NCI-H2081 (cell line): ENCODE results near the gene LARP4B.

ENCODE experiments used
- DNase-seq, 2 experiments: peaks; one replicate each; lab custom pipeline; 2025; lab: John Stamatoyannopoulos, UW

The LARP4B gene

DNA sequence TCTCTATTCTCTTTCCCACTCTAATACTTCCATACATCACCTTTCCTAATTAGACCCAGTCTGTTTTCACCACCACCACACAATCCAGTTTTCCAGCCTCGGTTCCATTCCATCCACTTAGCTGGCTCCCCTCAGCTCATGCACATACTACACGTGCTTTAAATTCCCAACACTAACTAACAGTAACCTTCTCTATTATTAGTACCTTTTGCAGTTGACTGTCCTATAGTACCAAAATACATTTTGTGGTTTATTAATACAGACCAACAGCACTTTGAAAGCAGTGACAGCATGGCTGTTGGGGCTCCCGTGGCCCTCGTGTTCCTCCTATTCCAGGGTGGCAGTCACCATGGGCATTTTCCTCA lies 64.9 kb downstream of the LARP4B start:
- no peak for DNase-seq

DNA sequence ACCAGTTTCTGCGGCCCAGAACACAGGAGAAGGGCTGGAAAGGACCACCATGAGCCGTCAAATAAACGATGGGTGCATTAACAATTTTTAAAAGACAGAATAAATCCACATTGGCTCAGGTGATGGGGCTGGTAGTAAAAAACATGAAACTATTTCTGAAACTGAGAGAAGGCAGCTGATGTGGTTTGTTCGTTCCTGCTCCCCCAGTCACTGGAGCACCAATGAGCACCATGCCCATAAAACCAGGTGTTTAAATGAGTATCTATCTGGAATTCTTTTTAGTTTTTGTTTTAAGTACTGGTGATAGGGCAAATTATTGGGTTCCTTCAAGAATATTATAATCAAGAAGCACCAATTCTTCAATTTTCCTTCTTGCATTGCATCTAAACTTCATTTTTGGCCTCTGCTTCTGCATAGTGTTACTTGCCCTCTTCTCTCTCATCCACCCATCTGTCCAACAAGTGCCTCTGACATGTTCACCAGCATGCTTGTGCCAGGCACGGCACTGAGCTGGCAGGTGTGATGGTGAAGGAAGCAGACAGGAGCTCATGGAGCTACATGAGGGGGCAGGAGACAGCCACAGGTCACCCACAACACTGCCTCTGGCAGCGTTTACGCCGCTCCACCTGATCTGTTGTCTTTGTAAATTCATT lies 65.5 kb downstream of the LARP4B start:
- DNase-seq, result no peak

DNA sequence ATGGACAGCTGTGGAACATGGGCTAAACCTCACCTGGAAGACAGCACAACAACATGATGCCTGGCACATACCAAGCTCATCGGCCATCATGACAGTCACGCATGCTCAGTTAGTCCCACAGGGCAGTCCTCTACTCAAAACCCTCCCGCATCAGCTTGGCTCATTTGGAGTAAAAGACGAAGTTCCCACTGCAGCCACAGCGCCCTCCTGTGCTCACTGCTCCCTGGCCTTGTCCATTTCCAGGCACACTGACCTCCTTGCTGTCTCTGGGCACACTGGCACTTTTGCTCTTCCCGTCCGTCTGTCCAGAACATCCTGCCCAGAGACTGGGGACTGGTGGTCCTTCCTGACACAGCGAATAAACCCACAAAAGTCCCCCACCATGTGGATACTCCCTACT lies 66.2 kb downstream of the LARP4B start:
- no peak for DNase-seq

DNA sequence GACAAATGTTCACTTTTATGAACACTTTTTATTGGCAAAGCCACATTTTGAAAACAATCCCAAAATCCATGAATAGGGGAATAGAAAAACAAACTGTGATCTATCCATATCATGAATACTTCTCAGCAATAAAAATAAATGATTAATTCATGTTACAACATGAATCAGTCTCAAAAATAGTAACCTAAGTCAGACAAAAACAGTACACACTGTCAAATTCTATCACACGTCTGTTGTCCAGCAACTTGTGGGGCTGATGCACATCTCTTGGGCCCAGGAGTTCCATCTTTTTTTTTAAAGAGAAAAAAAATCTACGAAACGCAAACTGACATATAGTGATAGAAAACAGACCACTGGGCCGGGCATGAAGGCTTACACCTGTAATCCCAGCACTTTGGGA lies 71.0 kb downstream of the LARP4B start:
- DNase-seq, result no peak

DNA sequence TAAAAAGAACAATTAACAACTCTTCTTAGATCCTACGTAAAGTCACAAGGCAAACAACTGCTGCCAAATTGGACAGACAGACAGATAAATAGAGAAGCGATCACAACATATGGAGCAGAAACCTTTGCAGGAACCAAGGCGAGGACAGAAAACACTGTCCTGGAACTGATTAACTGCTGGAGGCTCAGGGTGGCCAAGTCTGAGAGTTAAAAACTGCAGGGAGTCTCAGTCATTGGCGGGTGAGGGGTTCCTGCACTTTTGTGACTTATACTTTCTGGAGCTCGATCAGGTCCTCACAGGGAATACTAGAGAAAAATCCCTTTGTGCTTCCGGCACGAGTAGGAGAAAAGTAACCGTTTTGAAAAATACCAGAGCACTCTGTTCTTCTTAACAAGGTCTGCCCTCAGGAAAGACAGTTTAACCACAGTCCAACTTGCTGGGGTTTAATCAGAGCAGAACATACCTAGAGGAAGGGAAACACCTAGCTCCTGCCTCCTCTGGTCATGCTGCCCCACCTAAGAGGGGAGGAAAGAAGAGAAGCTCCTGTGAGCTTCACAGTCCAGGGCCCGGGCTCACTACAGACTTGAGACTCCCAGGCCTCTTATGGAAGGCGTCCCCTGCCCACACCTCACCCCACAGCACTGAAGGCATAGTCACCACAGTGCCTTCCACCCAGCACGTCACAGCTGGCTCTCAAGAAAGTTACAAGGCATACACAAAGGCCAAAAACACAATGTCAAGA lies 74.9 kb downstream of the LARP4B start:
- no peak for DNase-seq

DNA sequence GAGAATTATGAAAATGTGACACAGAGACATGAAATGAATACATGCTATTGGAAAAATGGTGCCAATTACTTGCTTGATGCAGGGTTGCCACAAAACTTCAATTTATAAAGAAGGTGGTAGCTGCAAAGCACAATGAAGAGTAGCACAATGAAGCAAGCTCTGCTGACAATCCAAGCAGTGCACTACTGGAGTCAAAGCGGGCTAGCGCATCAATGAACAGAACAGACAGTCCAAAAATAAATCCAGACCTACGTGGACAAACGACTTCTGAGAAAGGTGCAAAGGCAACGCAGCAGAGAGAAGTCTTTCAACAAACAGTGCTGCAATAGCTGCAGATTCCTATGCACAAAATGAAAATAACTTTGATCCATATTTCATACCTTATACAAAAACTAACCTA lies 75.8 kb downstream of the LARP4B start:
- DNase-seq, result no peak

DNA sequence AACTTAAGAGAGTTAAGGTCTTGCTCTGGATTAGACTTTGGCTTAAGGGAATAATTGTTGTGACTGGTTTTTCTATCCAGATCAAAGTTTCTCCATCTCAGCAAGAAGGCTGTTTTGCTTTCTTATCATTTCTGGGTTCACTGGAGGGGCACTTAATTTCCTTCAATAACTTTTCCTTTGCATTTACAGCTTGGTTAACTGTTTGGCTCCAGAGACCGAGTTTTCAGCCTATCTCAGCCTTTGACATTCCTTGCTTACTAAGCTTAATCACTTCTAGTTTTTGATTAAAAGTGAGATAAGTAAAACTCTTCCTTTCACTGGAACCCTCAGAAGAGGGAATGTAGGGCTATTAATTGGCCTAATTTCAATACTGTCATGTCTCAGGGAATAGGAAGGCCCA lies 76.4 kb downstream of the LARP4B start:
- DNase-seq, result no peak

DNA sequence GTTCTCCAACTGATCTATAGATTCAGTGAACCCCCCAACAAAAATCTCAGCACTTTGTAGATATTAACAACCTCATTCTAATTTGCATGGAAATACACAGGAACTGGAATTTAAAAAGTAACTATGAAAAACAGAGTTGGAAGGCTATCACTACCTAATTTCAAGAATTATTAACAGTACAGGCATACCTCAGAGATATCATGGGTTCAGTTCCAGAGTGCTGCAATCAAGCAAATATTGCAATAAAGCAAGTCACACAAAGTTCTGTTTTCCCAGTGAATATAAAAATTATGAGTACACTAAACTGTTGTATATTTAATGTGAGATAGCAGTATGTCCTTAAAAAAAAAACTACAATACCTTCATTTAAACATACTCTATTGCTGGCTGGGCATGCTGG lies 78.5 kb downstream of the LARP4B start:
- no peak for DNase-seq

DNA sequence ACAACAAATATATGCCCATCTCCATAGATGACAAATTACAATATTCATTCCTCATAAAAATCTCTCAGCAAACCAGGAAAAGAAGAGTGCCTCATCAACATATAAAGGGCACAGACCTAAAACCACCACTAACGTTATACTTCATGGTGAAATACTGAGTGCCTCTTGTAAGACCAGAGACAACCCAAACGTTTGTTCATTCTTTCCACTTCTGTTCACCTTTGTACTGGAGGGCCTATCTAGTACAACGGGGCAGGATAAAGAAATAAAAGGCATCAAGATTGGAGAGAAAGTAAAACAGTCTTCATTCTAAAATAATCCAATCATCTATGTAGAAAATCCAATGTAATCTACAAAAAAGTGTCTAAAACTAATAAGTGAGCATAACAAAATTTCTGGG lies 79.1 kb downstream of the LARP4B start:
- no peak for DNase-seq

DNA sequence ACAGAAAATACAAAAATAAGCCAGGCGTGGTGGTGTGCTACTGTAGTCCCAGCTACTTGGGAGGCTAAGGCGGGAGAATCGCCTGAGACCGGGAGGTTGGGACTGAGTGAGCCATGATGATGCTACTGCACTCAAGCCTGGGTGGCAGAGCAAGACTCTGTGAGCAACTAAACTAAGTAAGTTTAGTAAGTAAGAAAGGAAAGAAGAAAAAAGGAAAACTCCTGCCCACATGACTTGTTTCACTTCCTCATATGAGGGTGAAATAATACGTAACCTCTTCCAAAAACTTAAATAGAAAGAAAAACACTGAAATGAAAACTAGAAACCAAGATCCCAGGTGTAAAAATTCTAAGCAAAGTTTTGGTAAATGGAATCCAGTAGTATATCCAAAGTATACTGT lies 79.6 kb downstream of the LARP4B start:
- no peak for DNase-seq

DNA sequence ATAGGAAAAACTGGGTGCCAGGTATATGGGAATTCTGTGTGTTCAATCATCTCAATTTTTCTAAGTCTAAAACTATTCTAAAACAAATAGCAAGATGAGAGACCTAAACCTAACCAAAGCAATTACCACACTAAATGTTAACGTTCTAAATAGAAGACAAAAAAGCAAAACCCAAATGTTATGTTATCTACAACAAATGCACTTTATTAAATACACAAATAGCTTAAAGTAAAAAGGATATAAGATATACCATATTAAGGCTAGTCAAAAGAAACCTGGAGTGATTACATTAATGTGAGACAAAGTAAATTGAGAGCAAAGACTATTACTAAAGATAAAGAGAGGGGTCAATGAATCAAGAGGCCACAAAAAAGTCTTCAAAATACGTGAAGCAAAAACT lies 81.4 kb downstream of the LARP4B start:
- DNase-seq, result no peak

DNA sequence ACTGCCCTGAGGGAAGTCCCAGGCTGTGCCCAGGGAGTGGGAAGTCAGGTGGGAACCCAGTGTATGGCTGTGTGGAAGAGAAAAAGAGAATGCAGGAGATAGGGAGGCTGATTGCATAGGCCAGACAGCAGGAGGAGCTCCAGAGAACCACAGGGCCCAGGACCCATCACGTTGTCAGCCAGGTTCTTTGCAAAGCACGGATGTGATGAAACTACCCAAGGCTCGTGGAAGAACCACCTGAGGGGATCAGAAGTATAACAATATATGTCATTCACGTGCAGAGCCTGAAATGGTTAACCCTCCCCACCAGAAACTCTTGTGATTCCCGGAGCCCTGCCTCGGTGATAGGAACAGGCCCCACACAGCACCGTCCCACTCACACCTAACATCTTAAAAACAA lies 83.6 kb downstream of the LARP4B start:
- DNase-seq, result no peak

DNA sequence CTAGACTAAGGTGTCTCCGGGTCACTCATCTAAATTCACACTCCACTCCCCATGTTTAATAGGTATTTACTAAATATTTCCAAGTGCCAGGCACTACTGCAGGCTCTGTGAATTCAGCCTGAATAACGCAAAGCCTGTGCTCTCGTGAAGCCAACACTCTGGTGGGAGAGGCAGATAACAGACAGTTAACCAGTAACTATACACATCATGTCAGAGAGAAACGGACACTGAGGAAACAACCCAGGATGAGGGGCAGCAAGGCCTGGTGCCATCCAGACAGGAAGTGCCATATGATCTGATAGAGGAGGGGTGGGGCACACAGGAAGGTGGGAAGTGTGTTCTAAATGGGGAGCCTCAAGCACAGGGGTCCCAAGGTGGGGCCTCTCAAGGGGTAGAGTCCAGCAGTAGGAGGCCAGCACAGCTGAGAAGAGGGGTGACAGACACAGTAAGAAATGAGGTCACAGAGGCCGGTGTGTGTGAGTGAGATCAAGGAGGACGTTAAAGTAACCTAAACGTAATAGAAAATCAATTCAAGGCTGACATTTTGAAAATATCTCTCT lies 85.3 kb downstream of the LARP4B start:
- DNase-seq, result no peak

DNA sequence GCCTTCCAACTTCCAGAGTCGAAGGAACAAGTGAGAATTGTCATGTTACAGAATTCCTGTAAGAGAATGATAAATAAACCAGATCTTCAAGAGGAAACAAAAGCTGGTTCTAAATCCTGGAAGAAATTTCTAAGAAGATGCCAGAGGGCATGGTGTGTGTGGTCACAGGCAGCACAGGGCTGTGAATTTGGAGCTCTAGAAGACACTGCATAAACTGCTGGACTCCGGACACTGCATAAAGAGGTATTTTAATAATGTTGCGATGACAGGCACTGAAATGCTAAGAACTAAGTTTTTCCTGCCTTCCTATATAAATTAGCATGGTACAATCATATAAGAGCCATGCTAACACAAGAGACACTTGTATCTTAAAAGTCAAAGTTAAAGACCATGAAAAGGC lies 86.0 kb downstream of the LARP4B start:
- no peak for DNase-seq

DNA sequence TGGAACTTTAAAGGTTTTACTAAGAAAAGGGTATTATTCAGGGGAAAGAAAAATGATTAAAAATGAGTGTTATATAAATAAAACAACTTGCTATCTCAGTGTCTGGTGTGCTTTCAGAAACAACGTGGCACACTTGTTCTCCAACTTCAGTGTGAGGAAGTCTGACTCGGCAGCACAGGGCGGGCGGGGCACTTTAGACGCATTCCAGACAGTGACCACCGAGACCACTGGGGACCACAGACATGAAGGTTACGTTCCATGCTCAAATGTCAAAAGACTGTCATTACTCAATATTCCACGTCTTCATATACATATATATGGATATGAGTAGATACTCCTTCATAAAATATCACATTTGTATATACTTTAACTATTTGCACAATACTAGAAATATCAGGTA lies 87.0 kb downstream of the LARP4B start:
- no peak for DNase-seq

DNA sequence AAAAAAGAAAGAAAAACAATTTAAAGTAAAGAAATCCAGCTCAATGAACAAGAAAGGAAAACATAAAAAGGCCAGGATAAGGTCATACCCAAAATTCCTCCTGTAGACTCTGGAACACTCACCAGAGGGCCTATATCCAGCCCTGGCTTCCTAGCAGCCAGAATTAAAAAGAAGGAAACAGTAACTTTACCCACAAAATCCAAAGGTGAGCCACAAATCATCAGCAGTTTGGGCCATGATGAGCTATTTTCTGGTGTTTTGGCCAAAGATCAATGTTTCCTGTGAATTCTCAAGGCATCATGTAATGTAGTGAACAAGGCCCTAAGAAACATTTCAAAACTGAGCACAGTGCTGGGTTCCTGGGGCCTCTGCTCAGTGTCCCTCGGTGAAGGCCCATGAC lies 87.8 kb downstream of the LARP4B start:
- no peak for DNase-seq

DNA sequence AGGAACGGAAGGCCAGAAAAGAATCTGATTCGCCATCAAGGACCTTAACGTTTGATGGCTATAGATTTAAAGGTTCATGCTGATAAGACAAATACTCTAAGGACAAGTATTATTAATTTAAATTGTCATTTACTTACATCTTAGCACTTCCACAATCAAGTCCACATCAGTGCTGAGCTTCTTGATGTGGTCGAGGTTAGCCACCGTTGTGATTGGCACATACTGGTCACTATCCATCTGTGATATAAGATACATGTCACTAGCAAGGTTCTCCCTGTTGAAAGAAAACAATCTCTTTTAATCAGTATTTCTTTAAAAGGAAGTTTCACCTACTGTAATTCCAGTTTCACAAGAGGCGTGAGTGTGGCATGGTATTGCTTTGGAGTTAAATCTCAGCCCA lies 88.7 kb downstream of the LARP4B start:
- no peak for DNase-seq

DNA sequence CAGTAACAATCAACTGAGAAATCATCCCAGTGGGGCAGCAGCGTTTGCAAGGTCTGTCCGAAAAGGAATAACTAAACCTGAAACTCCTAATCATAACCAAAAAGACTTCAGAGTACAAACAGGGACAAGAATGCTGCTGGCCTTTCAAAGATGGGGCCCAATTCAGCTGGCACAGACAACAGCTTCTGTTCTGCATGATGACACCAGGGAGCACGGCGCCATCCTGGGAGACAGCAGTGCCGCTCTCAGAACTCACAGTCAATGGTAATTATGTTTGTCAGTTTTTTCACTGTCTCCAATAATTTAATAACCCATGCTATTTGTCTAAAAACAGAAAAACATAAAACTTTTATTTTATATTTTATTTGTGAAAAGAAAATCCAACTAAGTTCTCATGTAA lies 90.0 kb downstream of the LARP4B start:
- DNase-seq, result no peak

DNA sequence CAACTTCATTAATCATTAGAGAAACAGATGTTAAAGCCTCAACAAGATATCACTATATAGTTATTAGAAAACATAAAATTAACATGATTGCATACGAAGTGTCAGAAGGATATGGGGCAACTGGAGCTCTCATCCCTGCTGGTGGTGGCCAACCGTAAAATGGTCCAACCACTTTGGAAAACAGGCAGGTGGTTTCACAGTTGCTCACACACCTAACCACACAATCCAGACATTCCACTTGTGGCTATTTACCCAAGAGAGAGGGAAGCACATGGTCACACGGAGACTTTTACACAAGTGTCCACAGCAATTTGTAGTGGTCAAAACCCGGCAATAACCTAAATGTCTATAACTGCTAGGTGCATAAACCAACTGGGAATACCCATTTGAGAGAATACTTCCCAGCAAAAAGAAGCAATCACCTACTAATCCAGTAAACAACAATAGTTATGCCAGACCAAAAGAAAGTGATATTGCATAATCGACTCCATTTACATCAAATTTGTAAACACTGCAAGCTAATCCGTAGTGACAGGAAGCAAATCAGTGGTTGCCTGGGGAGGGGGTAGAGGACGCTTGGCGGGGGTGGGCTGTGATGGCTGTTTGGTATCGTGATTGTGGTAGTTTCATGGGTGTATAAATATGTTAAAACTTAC lies 91.8 kb downstream of the LARP4B start:
- no peak for DNase-seq

DNA sequence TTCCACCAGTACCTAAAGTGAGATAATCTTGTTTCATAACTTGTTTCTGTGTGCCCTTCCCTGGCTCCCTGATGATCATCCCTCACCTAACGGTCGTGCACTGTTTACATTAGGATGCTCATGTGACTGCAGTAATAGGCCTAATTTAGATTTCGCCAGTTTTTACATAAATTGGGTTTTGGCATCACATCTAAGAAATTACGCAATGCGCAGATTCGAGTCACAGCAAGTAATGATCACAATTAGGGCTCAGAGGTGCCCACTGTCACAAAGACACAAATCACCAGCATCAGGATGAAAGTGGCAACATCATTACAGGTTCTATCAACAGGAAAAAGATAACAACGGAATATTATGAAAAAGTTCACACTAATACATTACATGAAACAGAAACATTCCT lies 94.7 kb downstream of the LARP4B start:
- DNase-seq, result peak in 1 of 2 experiments; percentile 33

DNA sequence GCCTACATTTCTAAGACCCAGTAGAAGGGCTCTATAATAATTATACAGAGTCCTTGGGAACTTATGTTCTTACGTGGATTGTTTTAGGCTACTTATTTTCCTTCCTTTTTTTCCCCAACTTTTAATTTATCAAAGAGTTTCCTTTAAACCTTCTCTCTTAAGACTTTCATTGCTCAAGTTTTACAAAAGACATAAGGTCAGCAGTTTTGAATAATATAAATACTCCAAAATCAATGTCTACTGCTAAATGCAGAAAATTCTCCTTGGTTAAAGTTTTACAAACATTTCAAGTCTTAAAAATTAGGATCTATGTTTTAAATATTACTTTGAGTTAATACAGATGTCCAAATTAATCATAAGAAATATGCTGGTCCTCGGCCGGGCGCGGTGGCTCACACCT lies 97.0 kb downstream of the LARP4B start:
- no peak for DNase-seq

DNA sequence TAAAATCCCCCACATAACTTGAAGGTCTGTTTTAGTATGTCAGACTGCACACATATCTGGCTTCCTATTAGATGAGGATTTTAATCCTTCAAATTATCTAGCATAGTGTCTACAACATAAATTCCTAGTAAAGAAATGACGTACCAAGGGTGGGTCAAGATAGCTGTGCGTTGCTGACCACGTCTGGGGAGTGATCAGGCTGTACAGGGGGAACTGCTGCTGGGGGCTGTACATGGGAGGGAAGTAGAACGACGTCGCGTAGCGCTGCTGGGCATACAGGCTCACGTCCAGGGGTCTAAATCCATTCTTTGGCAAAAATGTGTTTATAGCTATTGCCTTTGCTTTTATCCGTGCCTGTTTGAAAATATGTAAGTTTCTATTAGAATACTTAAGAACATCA lies 102.3 kb downstream of the LARP4B start:
- no peak for DNase-seq

DNA sequence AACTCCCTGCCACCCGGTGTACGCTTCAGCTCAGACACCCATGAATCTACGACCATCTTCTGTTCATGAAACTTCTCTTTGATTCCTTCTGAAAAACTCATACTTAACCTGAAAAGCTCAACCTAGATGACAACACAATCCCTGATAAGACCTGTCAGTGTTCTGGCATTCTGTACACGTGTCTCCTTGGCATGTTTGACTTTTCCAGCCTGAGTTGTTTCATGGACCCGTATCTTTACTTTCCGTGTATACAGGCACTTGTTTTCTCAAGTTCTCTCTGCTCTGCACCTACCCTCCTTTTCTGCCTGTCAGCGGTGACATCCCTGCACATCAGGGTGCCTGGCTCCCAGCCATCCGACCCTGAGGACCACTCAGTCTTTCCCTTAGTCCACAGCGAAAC lies 103.3 kb downstream of the LARP4B start:
- no peak for DNase-seq
